Osteocyte (in vitro differentiated cells): ENCODE measurements around the gene NFE2L3. TPM values are rescaled to one million over a fixed set of nuclear protein-coding genes. Genes with fewer than 3 reads are reported as not detected.
"Not testable (repeated sequence)": the region's sequence is repeated elsewhere in the genome, so short reads cannot be mapped to it uniquely, and the experiment has no call there.

ENCODE experiments used
- DNase-seq: peaks from one replicate; pipeline ENCODE4 v3.0.0; 2021; ENCODE audit warnings: mixed read lengths; ENCODE audit not compliant: unreplicated experiment; ENCODE audit errors: extremely low spot score
- H3K27ac Mint-ChIP-seq: one replicate; pipeline ENCODE4 v1.8.0; 2021; ENCODE audit warnings: mild to moderate bottlenecking, mixed read lengths; ENCODE audit not compliant: unreplicated experiment
- H3K27me3 Mint-ChIP-seq: one replicate; pipeline ENCODE4 v1.8.0; 2021; ENCODE audit warnings: mixed read lengths; ENCODE audit not compliant: unreplicated experiment
- H3K36me3 Mint-ChIP-seq: one replicate; pipeline ENCODE4 v1.8.0; 2021; ENCODE audit warnings: mixed read lengths; ENCODE audit not compliant: unreplicated experiment
- H3K4me1 Mint-ChIP-seq: one replicate; pipeline ENCODE4 v1.8.0; 2021; ENCODE audit warnings: mixed read lengths; ENCODE audit not compliant: unreplicated experiment
- H3K4me3 Mint-ChIP-seq: one replicate; pipeline ENCODE4 v1.8.0; 2021; ENCODE audit warnings: mild to moderate bottlenecking, moderate library complexity, mixed read lengths; ENCODE audit not compliant: unreplicated experiment
- H3K9me3 Mint-ChIP-seq: one replicate; pipeline ENCODE4 v1.8.0; 2021; ENCODE audit warnings: mixed read lengths; ENCODE audit not compliant: unreplicated experiment
- CTCF ChIP-seq: fragments of 200-600 bp; sonication (generic); IDR thresholded peaks from 2 replicates; pipeline ENCODE4 v1.5.0; 2021; ENCODE audit warnings: antibody characterized with exemption, mild to moderate bottlenecking, moderate library complexity
- total RNA-seq: library from RNA; stranded (reverse); gene quantifications from 2 replicates; pipeline ENCODE4 v1.2.1, GENCODE V29; 2021

NFE2L3 gene
- total RNA-seq, 1 donor from 2014 or later = 0.78 TPM

- H3K4me1 Mint-ChIP-seq = peaks cover 9% of the 10 kb centered on the region
Measured at GRCh38 chr7:26147030-26147429, 5.0 kb upstream of the NFE2L3 start.

GRCh38 chr7:26147646-26148306 lies 4.2 kb upstream of the NFE2L3 start:
- H3K36me3 Mint-ChIP-seq, H3K4me3 Mint-ChIP-seq, H3K27ac Mint-ChIP-seq, DNase-seq, H3K4me1 Mint-ChIP-seq, H3K9me3 Mint-ChIP-seq: not testable (repeated sequence)
- H3K27me3 Mint-ChIP-seq = peaks cover 43% of the 10 kb centered on the region

More at GRCh38 chr7:26147030-26147429, 5.0 kb upstream of the NFE2L3 start:
- H3K27me3 Mint-ChIP-seq = peaks cover 43% of the 10 kb centered on the region
- no peaks in the 10 kb centered on the region for H3K9me3 Mint-ChIP-seq
- H3K36me3 Mint-ChIP-seq = no peaks in the 10 kb centered on the region
- no peak overlapping the region for H3K27ac Mint-ChIP-seq
- no peak overlapping the region for H3K4me3 Mint-ChIP-seq
- no peak for TF ChIP-seq CTCF
- DNase-seq = no peak

GRCh38 chr7:26148307-26148700 lies 3.7 kb upstream of the NFE2L3 start:
- Mint-ChIP-seq H3K27me3 (peaks cover 45% of the 10 kb centered on the region), H3K4me1 (peaks cover 11% of the 10 kb centered on the region)
- not testable (repeated sequence) for H3K36me3 Mint-ChIP-seq, H3K27ac Mint-ChIP-seq, H3K4me3 Mint-ChIP-seq, H3K9me3 Mint-ChIP-seq
- peak; percentile 32 for DNase-seq

- no peak for TF ChIP-seq CTCF
- DNase-seq = peak; percentile 2
- Mint-ChIP-seq H3K4me1 (peaks cover 14% of the 10 kb centered on the region), H3K36me3 (no peaks in the 10 kb centered on the region), H3K9me3 (no peaks in the 10 kb centered on the region), H3K27ac (no peak overlapping the region), H3K27me3 (peaks cover 50% of the 10 kb centered on the region), H3K4me3 (no peak overlapping the region)
Measured at GRCh38 chr7:26149391-26149977, 2.5 kb upstream of the NFE2L3 start.

GRCh38 chr7:26151096-26151495 lies 902 bp upstream of the NFE2L3 start:
- peaks cover 21% of the 10 kb centered on the region for H3K4me1 Mint-ChIP-seq
- no peak for TF ChIP-seq CTCF
- no peak for DNase-seq
- peak overlapping the region; percentile 57 for H3K4me3 Mint-ChIP-seq
- H3K36me3 Mint-ChIP-seq = no peaks in the 10 kb centered on the region
- no peaks in the 10 kb centered on the region for H3K9me3 Mint-ChIP-seq
- peaks cover 42% of the 10 kb centered on the region for H3K27me3 Mint-ChIP-seq
- no peak overlapping the region for H3K27ac Mint-ChIP-seq

GRCh38 chr7:26151650-26151952 lies 397 bp upstream of the NFE2L3 start:
- TF ChIP-seq CTCF = no peak
- no peaks in the 10 kb centered on the region for H3K9me3 Mint-ChIP-seq
- no peaks in the 10 kb centered on the region for H3K36me3 Mint-ChIP-seq
- peaks cover 42% of the 10 kb centered on the region for H3K27me3 Mint-ChIP-seq
- no peak overlapping the region for H3K27ac Mint-ChIP-seq
- DNase-seq = no peak
- H3K4me1 Mint-ChIP-seq = peaks cover 26% of the 10 kb centered on the region
- peak overlapping the region; percentile 57 for H3K4me3 Mint-ChIP-seq

- H3K27ac Mint-ChIP-seq, H3K9me3 Mint-ChIP-seq, H3K36me3 Mint-ChIP-seq, DNase-seq: not testable (repeated sequence)
- Mint-ChIP-seq H3K4me3 (peak overlapping the region; percentile 47), H3K4me1 (peaks cover 30% of the 10 kb centered on the region), H3K27me3 (peaks cover 42% of the 10 kb centered on the region)
Measured at GRCh38 chr7:26152782-26153240, 813 bp downstream of the NFE2L3 start.
